A549 (cell line): ENCODE data around the gene ADA.

Source experiments
- CTCF ChIP-seq: fragments of >200 bp; sonication (Bioruptor Twin); formaldehyde crosslinking; IDR thresholded peaks from 3 replicates; pipeline ENCODE4 v1.5.1; 2016
- EP300 ChIP-seq, 2 experiments: fragments of >200 bp; sonication (Bioruptor Twin); formaldehyde crosslinking; IDR thresholded peaks; 2 replicates in 1 of 2; 3 replicates in 1 of 2; pipeline ENCODE4 v1.6.1; 2016 to 2017
- MAZ ChIP-seq: fragments of 150-350 bp; IDR thresholded peaks from 2 replicates; pipeline ENCODE4 v1.6.1; 2014; ENCODE audit warnings: antibody characterized with exemption, low read depth, low read length, borderline replicate concordance

- TF ChIP-seq EP300 (IDR thresholded peaks at IDR 0.05), result no peak
- TF ChIP-seq CTCF, result no peak
- TF ChIP-seq MAZ, result no peak
These were observed 32.8 kb upstream of the ADA start for GRCh38 chr20:44684047-44684967.
